NCI-H226 (cell line): ENCODE measurements around the gene PCDH9.
"Not testable (repeated sequence)": the region's sequence is repeated elsewhere in the genome, so short reads cannot be mapped to it uniquely, and the experiment has no call there.

Source experiments
- DNase-seq: peaks from one replicate; pipeline ENCODE4 v3.0.0-alpha.2; 2015

Gene PCDH9

DNA sequence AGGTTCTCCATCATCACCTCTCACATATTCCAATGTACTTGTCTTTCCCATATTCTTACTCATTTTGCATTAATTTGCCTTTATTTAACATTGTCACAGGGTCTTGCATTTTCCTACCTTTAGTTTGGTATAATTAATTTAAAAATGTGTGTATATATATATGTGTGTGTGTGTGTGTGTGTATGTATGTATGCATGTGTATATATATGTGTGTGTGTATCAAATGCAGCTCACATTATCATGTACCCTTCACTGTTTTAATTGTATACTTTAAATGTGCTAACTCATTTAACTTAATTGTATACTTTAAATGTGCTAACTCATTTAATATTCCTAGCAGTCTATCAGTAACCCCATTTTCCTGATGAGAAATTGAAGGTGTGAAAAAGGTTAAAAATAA is 104.5 kb downstream of the PCDH9 start:
- no peak for DNase-seq

DNA sequence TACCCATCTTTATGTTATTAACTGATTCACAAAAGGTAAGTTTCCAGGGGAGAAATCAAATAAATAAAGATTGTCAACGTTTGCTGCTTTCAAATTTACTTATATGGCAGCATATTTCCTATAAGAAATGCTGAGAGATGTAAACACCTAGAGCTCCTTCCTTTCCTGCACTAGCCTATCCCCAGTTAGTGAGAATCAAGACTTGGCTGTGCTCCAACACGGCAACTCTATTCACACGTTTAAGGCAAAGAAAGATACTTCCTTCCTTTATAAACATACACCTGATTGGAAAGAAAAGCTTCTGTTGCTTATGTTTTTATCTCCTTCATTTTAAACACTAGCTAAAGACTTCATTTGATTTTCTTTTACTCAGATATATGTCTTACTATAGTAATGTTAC is 107.0 kb downstream of the PCDH9 start:
- no peak for DNase-seq

DNA sequence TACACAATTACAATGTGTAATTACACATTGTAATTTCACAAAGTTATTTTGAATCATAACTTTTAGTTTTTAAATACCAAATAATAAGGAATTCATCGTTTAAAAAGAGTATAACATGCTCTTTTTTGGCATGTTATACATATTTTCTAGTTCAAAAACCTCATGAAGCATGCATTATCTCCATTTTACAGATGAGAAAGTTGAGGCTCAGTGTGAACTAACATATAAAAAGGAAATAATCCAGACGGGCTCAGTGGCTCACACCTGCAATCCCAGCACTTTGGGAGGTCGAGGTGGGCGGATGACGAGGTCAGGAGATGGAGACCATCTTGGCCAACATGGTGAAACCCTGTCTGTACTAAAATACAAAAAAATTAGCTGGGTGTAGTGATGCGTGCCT is 107.9 kb downstream of the PCDH9 start:
- DNase-seq: no peak

DNA sequence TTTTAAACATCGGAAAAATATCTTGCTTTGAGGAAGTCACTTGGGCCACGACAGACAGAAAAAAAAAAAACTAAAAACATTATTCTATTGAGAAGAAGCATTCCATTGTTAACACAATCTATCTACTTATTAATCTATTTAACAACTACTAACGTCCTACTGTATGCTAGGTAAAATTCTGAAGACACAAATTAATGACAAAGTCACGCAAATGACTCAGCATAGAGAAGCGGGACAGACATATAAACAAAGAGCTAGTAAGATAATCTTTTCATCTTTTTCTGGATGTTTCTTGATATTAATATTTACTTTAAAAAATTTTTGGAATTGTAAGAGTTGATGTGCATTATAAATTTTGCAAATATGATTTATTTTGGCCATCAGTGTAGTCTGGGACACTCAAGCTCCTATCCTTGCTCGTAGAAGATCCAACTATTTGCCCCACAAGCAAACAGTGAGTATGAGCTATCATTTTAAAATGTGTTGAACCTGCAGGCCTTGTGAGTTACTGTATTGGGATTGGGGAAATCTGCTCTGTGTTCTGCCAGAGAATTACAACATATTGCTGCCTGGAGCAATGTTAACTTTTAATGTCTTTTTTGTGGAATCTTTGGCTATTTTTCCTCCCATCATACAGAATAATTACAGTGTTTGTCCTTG is 109.1 kb downstream of the PCDH9 start:
- DNase-seq: peak; percentile 24

DNA sequence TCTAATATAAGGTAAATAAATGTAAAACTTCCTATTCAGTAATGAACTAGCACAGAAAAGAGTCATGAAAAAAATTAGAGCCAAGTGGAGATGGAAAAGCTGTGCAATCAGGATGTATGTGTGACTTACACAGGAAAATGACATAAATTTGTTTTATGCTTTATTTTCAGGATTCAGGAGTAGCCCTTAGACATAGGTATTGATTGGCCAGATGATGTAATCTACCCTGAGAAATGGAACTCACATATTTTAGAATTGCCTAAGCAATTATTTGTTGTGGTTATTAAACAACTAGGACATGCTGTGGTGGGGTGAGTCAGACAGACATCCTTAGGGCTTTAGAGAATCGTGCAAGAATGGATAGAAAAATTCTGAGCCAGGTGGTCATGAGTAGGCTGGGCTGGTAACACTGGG is 110.6 kb downstream of the PCDH9 start:
- peak; percentile 79 for DNase-seq

DNA sequence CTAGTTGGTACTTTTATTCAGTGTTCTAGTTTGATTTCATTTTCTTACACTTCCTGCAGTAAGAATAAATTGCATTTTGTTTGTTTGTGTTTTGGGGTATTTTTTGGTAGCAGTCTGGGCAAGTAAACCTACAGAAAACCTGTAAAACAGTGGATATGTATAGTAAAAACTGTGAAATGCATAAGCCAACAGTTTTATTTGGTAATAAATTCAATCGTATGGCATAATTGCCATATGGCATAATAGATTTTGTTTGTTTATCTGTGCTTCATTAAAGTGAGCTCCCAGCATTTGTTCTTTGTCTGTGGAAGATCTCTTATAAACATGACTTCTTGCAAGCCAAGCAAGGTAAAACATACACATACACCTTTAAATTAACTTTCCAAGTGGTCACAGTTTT is 111.9 kb downstream of the PCDH9 start:
- DNase-seq: no peak

DNA sequence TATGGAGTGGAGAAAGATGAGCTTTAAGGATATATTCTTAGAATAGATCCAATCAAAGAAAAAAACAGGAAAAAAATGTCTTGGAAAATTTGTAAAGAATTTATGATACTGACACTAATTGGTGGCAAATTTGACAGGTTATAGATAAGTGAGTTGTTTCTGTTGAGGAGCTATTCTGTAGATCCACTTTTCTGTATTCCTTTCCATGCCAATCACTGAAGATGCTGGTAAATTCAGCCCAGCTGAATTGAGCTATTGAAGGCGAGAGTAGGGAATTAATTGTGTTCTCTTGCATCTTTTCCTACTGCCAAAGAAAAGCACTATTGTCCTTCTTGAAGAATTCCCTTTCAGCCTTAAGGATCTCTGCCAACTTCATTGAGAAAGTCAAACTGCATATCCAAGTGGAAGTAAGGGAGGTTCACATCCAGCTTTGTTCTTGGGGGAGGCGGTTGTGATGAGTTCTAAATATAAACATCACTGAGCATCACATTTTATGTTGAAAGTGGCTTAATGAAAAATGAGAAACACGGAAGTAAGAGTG is 113.1 kb downstream of the PCDH9 start:
- DNase-seq: no peak

DNA sequence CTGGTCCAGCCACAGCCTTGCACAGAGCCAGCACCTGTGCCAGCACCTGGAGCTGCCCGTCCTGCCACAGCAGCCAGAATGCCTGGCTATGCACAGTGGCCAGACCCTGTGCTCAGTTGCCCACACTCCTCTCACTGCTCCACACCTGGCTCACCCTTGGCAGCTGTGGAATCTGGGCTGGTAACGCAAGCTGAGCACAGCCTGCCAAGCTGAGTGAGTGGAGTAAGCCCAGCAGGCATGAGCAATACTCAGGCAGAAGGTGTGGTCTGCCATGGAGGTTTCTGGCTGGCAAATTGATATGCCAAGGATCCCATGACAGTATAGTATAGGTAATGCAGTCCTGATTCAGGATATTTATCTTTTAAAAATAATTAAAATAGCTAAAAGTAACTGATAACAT is 122.2 kb downstream of the PCDH9 start:
- DNase-seq: no peak

DNA sequence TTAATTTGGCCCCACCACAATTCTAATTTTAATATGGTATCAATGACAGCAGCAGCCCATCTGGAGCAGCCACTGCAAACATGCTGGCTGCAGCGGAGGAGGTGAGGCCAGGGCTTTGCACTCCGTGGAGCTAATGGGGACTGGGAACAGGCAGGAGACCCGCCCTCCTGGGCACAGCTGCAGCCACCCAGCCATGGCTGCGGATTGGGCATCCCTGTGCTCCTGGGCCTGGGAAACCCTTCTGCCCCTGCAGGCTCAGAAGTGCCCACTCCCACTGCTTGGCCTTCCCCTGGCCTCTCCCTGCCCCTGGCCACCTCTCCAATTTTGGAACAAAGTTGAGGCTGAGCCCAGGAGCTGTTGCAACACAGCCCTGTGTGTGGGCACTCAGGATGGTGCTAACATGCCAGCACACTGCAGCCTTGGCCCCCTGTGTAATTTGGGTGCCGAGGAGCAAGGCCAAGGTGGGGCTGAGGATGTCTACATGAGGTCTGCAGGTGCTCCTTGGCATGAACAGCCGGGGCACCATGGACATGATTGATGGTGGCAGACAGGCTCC is 123.6 kb downstream of the PCDH9 start:
- no peak for DNase-seq

DNA sequence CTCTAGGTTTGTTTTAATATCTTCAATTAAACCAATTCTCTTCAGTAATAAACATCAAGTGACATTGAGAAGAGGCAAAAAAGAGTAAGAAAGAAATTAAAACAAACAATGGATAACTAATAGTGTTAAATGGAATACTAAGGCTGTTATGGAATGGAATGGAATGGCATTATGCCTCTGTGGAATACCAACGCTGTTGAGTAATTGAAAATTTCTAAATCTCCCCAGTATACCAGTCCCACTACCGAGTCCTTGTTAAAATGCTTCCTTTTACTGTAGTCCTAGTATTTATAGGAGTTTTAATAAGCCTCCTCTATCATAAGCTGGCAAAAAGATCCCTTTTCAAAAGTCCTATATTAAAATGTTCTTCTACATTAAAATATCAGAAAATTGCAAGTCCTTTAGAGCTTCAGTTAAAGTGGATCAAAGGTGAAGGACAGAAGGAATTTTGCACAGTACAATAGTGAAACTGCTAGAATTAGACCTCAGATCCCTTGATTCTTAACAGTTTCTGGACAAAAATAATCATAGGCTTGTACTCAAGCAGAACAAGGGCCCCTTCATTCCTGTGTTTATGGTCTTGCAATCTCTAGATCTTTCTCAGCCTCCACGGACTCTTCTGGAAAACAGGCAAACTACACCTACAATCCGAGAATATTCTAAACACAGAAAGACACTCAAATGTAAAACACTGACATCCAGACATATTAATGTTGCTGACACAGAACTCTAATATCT is 128.2 kb downstream of the PCDH9 start:
- no peak for DNase-seq

DNA sequence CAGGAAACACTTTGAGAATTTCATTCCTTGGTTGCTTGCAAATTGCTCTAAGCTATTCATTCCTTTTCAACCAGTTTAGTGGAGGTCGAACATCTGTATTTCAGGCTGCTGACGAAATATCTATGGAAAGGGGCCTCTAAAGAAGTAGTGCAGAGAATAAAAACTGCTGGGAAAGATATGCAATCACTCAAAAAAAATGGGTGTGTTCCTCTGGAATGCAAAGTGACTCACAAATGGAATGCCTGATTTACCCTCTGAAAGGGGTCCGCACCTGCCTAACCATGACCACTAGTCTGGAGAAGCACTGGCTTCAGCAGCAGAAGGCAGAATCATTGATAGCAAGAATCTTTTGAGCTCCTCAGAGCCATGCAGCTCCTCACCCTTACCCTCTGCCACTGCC is 129.4 kb downstream of the PCDH9 start:
- DNase-seq: no peak

DNA sequence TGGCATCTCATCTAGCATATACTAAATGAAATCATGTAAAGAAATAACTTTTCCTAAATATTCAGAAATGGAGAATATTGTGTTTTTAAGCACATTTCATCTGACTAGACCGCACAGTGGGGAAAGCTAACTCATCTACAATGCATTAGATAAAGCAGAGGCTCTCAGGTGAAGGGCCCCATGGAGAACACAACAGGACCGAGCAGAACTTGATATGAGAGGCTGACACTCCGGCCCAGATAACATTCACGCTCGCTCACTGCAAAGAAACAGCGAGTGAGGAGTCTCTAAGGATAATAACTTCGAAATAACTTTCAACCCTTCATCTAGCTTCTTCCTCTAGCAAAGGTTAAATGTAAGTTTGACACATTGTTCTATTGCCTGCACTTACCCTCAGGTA is 130.6 kb downstream of the PCDH9 start:
- DNase-seq: no peak

DNA sequence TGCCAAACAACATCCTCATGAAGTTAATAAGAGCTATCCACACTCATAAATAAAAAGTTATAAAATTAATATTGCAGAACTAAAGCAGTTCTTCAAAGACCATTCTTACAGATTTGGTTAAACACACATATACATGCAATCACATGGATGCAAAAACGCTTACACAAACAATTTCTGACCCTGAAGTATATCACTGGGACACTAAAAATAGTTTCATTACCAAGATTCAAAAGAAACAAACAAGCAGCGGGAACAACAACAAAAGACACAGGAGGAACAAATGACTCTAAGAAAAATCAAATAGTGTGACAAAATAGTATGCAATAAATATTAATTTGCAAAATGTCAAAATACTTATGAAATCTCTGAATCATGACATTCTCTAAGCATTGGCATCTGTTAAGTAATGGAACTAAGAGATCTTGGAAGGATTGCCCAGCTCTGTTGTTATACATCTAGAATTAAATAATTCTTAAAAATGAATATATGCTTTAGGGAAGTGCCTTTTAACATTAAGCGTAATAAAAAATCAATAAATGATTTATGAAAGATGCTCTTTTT is 132.2 kb downstream of the PCDH9 start:
- no peak for DNase-seq

DNA sequence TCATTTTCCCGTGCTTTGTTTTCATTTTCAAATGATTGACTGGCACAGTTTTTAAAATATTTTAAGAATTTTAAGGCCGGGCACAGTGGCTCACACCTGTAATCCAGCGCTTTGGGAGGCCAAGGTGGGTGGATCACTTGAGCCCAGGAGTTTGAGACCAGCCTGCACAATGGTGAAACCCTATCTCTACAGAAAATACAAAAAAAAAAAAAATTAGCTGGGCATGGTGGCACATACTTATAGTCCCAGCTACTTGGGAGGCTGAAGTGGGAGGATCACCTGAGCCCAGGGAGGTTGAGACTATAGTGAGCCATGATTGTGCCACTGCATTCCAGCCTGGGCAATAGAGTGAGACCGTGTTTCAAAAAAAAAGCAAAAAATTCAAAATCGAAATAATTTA is 133.2 kb downstream of the PCDH9 start:
- DNase-seq: not testable (repeated sequence)

DNA sequence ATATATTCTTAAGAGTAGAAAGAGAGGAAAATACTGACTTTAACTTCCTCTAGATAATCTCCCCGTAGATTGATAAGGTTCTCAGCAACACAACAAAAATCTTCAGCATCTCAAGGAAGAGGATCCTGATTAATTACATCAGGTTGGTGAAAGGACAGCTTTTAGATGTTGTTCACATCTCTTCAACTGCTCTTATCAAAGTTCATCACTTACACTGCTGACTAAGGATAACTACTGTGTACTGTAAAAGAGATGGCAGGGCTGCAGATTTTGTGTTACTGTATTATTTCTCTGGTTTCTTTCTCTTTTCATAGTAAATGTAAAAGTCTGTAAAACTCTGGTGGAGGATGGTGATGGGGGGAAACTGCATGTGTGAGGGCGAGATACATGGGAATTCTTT is 133.7 kb downstream of the PCDH9 start:
- DNase-seq: no peak

DNA sequence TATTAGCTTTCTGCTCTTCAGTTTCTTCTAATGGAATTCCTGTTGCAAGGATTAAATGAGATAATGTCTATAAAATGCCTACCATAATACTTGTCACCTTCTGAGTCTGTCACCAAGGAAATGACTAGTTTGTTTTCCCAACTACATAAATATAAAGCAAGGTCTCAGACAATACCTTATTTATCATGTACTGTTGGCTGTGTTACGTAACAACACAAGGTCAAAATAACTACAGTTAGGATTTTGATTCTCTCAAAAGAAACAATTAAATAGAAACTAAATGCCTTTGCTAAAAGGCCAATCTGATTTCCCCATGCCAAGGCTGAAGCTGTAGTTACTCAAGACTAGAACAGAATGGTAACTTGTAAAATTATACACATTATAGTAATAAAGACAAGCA is 134.5 kb downstream of the PCDH9 start:
- DNase-seq: no peak

DNA sequence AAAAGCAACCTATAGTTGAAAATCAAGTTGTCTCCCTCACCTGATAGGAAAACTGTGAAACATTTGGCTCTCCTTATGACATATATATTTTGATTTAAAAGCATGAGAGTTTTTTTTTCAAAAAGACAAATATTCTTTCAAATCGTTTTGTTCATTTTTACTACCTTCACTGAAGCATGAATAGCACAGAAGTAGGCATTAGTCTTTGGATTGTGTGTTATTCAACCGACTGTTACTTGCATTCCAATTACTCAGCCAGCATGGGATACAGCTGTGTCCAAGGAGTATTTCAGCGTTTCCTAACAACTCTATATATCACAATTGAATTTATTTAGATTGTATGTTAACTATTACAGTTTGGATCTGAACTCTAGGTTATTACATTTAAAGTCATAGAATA is 135.2 kb downstream of the PCDH9 start:
- DNase-seq: no peak

DNA sequence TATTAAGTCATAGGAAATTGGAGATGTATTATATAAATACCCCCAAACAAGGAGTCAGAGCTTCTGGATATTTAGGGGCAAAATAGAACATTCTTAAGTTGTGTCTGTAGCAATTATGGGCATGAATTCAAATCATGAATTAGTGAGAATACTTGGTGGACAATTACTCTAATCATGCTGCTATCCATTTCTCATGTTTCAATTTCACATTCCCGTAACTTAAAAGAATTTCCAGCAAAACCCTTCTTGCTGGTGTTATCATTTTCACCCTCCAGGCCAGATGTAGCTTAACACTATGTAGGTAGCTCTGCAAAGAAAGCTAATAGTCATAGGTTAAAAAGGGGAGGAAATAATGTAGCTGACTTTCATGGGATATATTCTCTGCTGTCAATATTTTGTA is 136.1 kb downstream of the PCDH9 start:
- DNase-seq: no peak

DNA sequence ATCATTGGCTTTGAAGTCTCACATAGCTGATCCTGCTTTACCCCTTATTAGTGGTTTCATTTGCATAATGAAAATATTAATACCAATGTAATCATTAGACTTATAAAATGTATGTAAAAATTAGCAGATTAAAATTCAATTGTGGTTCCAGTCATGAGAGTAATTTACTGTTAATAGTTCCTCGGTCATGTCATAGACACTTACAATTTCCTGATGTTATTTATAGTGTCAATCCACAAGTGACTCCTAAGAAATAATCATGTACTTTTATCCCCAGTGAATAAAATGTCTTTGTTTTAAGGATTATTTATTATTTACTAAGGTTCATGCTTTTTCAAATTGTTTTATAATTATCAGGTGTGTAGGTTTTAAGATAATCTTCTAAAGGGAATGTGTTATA is 138.5 kb downstream of the PCDH9 start:
- DNase-seq: no peak

DNA sequence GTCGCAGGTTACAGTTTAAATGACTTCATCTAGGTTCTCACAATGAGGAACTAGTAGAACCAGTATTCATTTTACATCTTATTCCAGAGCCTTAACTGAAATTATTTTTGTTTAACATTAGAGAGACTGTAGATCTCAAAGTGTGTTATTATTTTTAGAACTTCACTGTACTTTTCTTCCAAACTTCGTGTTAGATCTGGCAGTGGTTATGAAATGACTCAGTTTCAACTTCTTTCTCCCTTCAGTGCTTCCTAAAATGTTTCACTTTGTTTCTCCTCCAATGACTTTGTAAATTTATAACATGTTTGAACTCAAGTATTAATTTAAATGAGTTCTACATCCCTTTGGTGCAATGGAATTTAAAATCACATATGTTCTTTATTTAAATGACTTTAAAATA is 139.3 kb downstream of the PCDH9 start:
- no peak for DNase-seq

DNA sequence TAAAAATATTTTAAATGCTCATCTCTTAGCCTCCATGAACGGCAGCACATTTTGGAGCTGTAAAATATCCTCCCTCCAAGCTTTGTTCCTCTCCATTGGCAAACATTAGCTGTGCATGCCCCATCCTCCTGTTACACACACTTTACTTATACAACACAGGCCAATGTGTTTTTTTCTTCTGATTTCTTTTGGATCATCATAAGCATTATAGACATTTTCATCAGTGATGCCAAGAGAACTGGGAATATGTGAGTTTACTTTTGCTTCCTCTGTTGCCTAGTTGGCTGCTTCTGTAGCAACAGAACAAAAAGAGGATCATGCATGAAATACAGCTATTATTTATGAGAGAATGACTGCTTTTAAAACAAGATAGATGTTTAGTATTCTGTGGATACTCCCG is 142.6 kb downstream of the PCDH9 start:
- no peak for DNase-seq

DNA sequence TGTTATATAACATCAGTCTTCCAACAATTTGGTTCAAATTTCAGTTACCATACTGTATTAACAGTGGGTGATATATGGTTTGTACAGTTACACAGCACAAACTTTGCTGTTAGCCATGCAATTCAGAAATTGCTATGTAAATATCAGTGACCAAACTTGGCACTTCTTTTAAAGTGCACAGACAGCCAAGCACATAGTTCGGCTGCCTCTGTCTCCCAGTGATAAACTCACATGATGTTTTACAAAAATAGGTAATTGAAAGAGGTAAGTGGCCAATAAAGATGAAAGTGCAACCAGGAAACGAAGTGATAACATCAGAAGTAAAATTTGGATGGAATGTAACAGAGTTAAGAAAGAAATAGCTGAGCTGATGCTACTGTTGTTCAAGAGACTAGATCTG is 143.9 kb downstream of the PCDH9 start:
- no peak for DNase-seq

DNA sequence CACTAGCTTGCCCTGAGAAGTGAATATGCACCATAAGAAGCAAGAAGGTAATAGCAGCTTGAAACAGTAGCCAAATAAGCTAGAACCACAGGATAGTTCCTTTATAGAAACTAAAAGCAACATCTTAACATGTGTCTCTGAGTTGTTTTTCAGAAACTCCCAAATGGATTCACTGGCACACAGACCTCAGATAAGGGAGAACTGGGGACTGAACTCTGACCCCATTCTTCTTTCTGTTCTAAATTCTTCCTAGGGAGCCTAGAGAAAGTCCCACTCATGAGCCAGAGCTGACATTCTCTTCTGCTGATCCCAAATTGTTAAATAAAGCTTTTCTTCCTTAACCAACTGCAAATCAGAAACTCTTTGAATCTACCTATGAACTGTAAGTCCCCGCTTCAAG is 146.1 kb downstream of the PCDH9 start:
- DNase-seq: no peak

DNA sequence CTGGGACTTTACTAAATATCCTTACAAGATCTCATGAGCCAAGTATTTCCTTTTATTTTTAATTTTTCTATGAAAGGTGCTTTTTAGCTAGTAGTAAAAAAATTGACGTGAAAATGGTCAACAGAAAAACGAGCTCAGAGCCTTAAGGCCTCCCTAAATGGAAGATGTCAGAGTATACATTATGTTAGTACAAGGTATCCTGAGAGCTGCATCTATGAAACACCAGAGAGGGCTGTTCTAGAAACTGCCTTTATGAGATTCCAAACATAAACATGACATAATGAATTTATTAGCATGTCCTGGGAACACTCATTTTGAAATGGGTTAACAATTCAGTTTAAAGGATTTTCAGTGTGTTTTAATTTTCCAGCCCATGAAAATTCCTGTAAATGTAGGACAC is 146.6 kb downstream of the PCDH9 start:
- no peak for DNase-seq
